ENCODE results near the gene RHOBTB1.

RHOBTB1 gene

GRCh38 chr10:60980997-60981396 lies 37.0 kb upstream of the RHOBTB1 start:
- no peak for TF ChIP-seq CTCF (IDR thresholded peaks at IDR 0.05; ENCODE audit: low read depth, low read length, missing control alignments)
- H3K4me3 ChIP-seq (replicated peaks; ENCODE audit: low read depth, low read length), result no peak overlapping the region
- DNase-seq (ENCODE audit: extremely low read depth, low read depth), result no peak

- no peak overlapping the region for H3K4me3 ChIP-seq (replicated peaks; ENCODE audit: low read depth, low read length)
- no peak for TF ChIP-seq CTCF (IDR thresholded peaks at IDR 0.05; ENCODE audit: low read depth, low read length, missing control alignments)
- no peak for DNase-seq (ENCODE audit: extremely low read depth, low read depth)
These were observed 35.7 kb upstream of the RHOBTB1 start for GRCh38 chr10:60979667-60980104.

- no peak for TF ChIP-seq CTCF (IDR thresholded peaks at IDR 0.05; ENCODE audit: low read depth, low read length, missing control alignments)
- no peak for DNase-seq (ENCODE audit: extremely low read depth, low read depth)
- H3K4me3 ChIP-seq (replicated peaks; ENCODE audit: low read depth, low read length), result no peak overlapping the region
These were observed 34.5 kb upstream of the RHOBTB1 start for GRCh38 chr10:60978287-60979115.

- TF ChIP-seq CTCF (IDR thresholded peaks at IDR 0.05; ENCODE audit: low read depth, low read length, missing control alignments), result no peak
- H3K4me3 ChIP-seq (replicated peaks; ENCODE audit: low read depth, low read length), result no peak overlapping the region
- no peak for DNase-seq (ENCODE audit: extremely low read depth, low read depth)
These were observed 33.5 kb upstream of the RHOBTB1 start for GRCh38 chr10:60977161-60978122.

- no peak for TF ChIP-seq CTCF (IDR thresholded peaks at IDR 0.05; ENCODE audit: low read depth, low read length, missing control alignments)
- H3K4me3 ChIP-seq (replicated peaks; ENCODE audit: low read depth, low read length), result no peak overlapping the region
- no peak for DNase-seq (ENCODE audit: extremely low read depth, low read depth)
These were observed 32.7 kb upstream of the RHOBTB1 start for GRCh38 chr10:60976687-60977086.

GRCh38 chr10:60975716-60976115 lies 31.7 kb upstream of the RHOBTB1 start:
- no peak overlapping the region for H3K4me3 ChIP-seq (replicated peaks; ENCODE audit: low read depth, low read length)
- TF ChIP-seq CTCF (IDR thresholded peaks at IDR 0.05; ENCODE audit: low read depth, low read length, missing control alignments), result no peak
- DNase-seq (ENCODE audit: extremely low read depth, low read depth), result no peak

All from HFF-Myc (cell line).